Tibial artery (tissue), 4 donors: Measurements from ENCODE around the gene LIX1L.

Experiments
- DNase-seq, 2 donors: peaks; one replicate each; pipeline ENCODE4 v3.0.0-alpha.2; 2019
- H3K27ac ChIP-seq, 2 donors: fragments of 200-600 bp; sonication (generic) in 1 of 2; 1 replicate in 1 of 2; 2 replicates in 1 of 2; pipeline ENCODE4 v1.5.1; 2018 to 2019; ENCODE audit warnings: mild to moderate bottlenecking in 1 of 2
- H3K27me3 ChIP-seq, 2 donors: fragments of 200-600 bp; sonication (generic) in 1 of 2; one replicate each; pipeline versions ENCODE4 v1.5.1 to v1.6.0; 2016 to 2019
- H3K36me3 ChIP-seq, 3 donors: fragments of 200-600 bp; sonication (generic) in 2 of 3; one replicate each; pipeline ENCODE4 v1.5.1; 2016 to 2019; ENCODE audit warnings: mild to moderate bottlenecking in 2 of 3
- H3K4me1 ChIP-seq, 4 donors: fragments of 200-600 bp; sonication (generic) in 2 of 4; 1 replicate in 3 of 4; 2 replicates in 1 of 4; pipeline ENCODE4 v1.5.1; 2016 to 2019
- H3K4me3 ChIP-seq, 2 donors: fragments of 200-600 bp; sonication (generic) in 1 of 2; 1 replicate in 1 of 2; 2 replicates in 1 of 2; pipeline ENCODE4 v1.5.1; 2018 to 2019; ENCODE audit warnings: mild to moderate bottlenecking in 2 of 2
- H3K9me3 ChIP-seq, 3 donors: fragments of 200-600 bp; sonication (generic) in 1 of 3; one replicate each; pipeline ENCODE4 v1.5.1; 2016 to 2019
- CTCF ChIP-seq, 2 experiments: fragments of 200-600 bp in 1 of 2; fragments of 450-650 bp in 1 of 2; IDR thresholded peaks; one replicate each; pipeline ENCODE4 v1.5.1; 2017 to 2019; ENCODE audit warnings: antibody characterized with exemption in 2 of 2, mild to moderate bottlenecking in 1 of 2, moderate library complexity in 1 of 2
- intact Hi-C: fragments of 100-400 bp; cut with DNase I; formaldehyde crosslinking; loops from one replicate; pipeline ENCODE4 v1.15.0; 2023; ENCODE audit warnings: low total_unique reads

The LIX1L gene

GRCh38 chr1:145893306-145894055 is 64.3 kb downstream of the LIX1L start:
- Histone ChIP-seq H3K27ac (peak overlapping the region; percentile 92 to 93), H3K27me3 (no peaks in the 10 kb centered on the region), H3K4me1 (peaks cover 0 to 37% (median 25%) of the 10 kb centered on the region in 4 donors), H3K36me3 (peaks cover 0 to 31% (median 20%) of the 10 kb centered on the region in 3 donors), H3K4me3 (no peak overlapping the region), H3K9me3 (no peaks in the 10 kb centered on the region)
- intact Hi-C loops: no loop called here
- TF ChIP-seq CTCF (IDR thresholded peaks at IDR 0.05): no peak
- peak in 1 of 2 donors; percentile 54 for DNase-seq

DNA sequence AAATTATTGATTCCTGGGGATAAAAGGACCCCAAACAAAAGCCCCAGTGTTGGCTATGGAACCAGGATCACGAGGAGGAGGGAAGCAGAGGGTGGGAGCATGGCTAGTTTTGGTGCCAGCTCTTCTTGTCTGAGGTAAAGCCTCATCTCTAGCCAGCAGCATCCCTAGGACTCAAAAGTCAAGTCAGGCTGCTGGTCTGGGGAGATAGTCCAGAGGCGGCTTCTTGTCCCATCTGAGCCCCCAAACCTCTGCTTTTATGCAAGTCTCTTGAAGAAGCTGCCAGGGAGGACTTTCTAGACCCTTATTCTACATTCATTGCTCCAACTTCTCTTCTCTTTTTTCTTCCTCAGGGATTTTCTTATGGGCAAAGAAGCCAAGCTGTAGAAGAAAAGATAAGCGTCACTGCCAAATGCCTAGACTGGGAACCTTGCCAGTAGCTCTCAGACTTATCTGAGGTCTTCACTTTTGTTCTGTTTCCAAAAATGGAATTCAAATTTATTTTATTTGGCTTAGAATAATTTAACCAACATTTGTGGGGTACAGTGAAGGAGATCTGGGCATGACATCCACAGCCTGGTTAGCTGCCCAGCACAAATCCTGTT is 65.2 kb downstream of the LIX1L start:
- peaks cover 0 to 37% (median 25%) of the 10 kb centered on the region in 4 donors for H3K4me1 ChIP-seq
- no peak for TF ChIP-seq CTCF (IDR thresholded peaks at IDR 0.05)
- peak in 1 of 2 donors; percentile 65 for DNase-seq
- H3K4me3 ChIP-seq: peak overlapping the region in 1 of 2 donors; percentile 19
- H3K9me3 ChIP-seq: no peaks in the 10 kb centered on the region
- H3K36me3 ChIP-seq: peaks cover 0 to 22% (median 16%) of the 10 kb centered on the region in 3 donors
- peak overlapping the region; percentile 92 to 93 for H3K27ac ChIP-seq
- intact Hi-C loops: loop anchor here (1.0 kb wide), 1 partner anchor 18 kb away; the partner anchor contains the start of gene ITGA10
- H3K27me3 ChIP-seq: no peaks in the 10 kb centered on the region

GRCh38 chr1:145891587-145892485 is 66.0 kb downstream of the LIX1L start:
- TF ChIP-seq CTCF (IDR thresholded peaks at IDR 0.05): peak; percentile 96 to 98
- Histone ChIP-seq H3K36me3 (peaks cover 0 to 15% (median 8%) of the 10 kb centered on the region in 3 donors), H3K9me3 (no peaks in the 10 kb centered on the region), H3K4me3 (peak overlapping the region; percentile 2 to 19), H3K27ac (peak overlapping the region; percentile 92 to 93), H3K4me1 (peaks cover 0 to 37% (median 25%) of the 10 kb centered on the region in 4 donors), H3K27me3 (no peaks in the 10 kb centered on the region)
- intact Hi-C loops: loop anchor here (1.0 kb wide), 1 partner anchor 18 kb away; the partner anchor contains the start of gene ITGA10
- peak; percentile 97 for DNase-seq

- no peak for TF ChIP-seq CTCF (IDR thresholded peaks at IDR 0.05)
- H3K9me3 ChIP-seq: no peaks in the 10 kb centered on the region
- peaks cover 0 to 8% (median 1%) of the 10 kb centered on the region in 3 donors for H3K36me3 ChIP-seq
- no peak overlapping the region for H3K4me3 ChIP-seq
- DNase-seq: no peak
- peak overlapping the region; percentile 92 to 93 for H3K27ac ChIP-seq
- intact Hi-C loops: no loop called here
- H3K27me3 ChIP-seq: no peaks in the 10 kb centered on the region
- H3K4me1 ChIP-seq: peaks cover 0 to 37% (median 25%) of the 10 kb centered on the region in 4 donors
Measured at GRCh38 chr1:145891143-145891542, 66.7 kb downstream of the LIX1L start.

GRCh38 chr1:145889722-145890121 is 68.1 kb downstream of the LIX1L start:
- Histone ChIP-seq H3K4me3 (no peak overlapping the region), H3K4me1 (peaks cover 0 to 47% (median 31%) of the 10 kb centered on the region in 4 donors), H3K9me3 (no peaks in the 10 kb centered on the region), H3K27ac (peak overlapping the region; percentile 92 to 93), H3K27me3 (no peaks in the 10 kb centered on the region), H3K36me3 (no peaks in the 10 kb centered on the region)
- no peak for TF ChIP-seq CTCF (IDR thresholded peaks at IDR 0.05)
- intact Hi-C loops: no loop called here
- no peak for DNase-seq
